HepG2 (cell line): ENCODE data around the gene PHF5A. TPM values are rescaled to one million over a fixed set of nuclear protein-coding genes. Genes with fewer than 3 reads are reported as not detected.

Experiments
- ATAC-seq: fragments of 200-7000 bp; cut with Tn5 transposase; 3 replicates; pipeline ENCODE4 v1.9.1; 2020; ENCODE audit warnings: mild to moderate bottlenecking, moderate library complexity
- BruUV-seq: library from RNA; stranded (reverse); fragments of 400-500 nt; replicated peaks from 2 replicates; lab custom pipeline; 2021; lab: Mats Ljungman, UMichigan
- CTCF ChIA-PET: fragments of 300-600 bp; formaldehyde crosslinking; extraction: SDS; loops from one replicate; lab custom pipeline; 2021; ENCODE audit warnings: low total read pairs, inconsistent platforms, low intra/inter-chr PET ratio; lab: Yijun Ruan, JAX
- POLR2A ChIA-PET: fragments of 350-600 bp; sonication (Branson Sonifier 250); formaldehyde crosslinking; loops from one replicate; lab custom pipeline; 2020; ENCODE audit warnings: antibody characterized with exemption, inconsistent platforms; lab: Yijun Ruan, JAX
- DNase-seq: peaks from one replicate; pipeline ENCODE4 v3.0.0-alpha.2; 2015; ENCODE audit warnings: low spot score
- FAIRE-seq: peaks from 3 replicates; lab custom pipeline; 2011; peaks lifted over from hg19 to GRCh38; lab: Jason Lieb, UNC
- H2AFZ ChIP-seq: one replicate; pipeline ENCODE4 v1.6.1; 2011; ENCODE audit warnings: low read length, inconsistent platforms
- H3K27ac ChIP-seq: fragments of 300-600 bp; 3 replicates; pipeline ENCODE4 v1.8.0; 2011; ENCODE audit warnings: mixed run types, mild to moderate bottlenecking, mixed read lengths, low read length, inconsistent platforms; ENCODE audit not compliant: insufficient read depth; ENCODE audit errors: extremely low read length
- H3K27me3 ChIP-seq, 2 experiments: fragments of 200-600 bp in 1 of 2; 2 replicates in 1 of 2; 3 replicates in 1 of 2; pipeline versions ENCODE4 v1.6.0 to v1.8.0; 2011; ENCODE audit warnings: low read length in 2 of 2, mild to moderate bottlenecking in 2 of 2, moderate library complexity in 2 of 2, inconsistent platforms in 1 of 2; ENCODE audit not compliant: insufficient read depth in 2 of 2, control insufficient read depth in 1 of 2
- H3K36me3 ChIP-seq, 2 experiments: fragments of 200-600 bp in 1 of 2; replicated peaks in 1 of 2; 2 replicates in 1 of 2; 3 replicates in 1 of 2; pipeline versions ENCODE4 v1.5.1 to v1.8.0; 2011; ENCODE audit warnings: low read length in 2 of 2, inconsistent platforms in 1 of 2; ENCODE audit not compliant: insufficient read depth in 2 of 2, control insufficient read depth in 1 of 2
- H3K4me1 ChIP-seq: 2 replicates; pipeline ENCODE4 v1.5.1; 2012; ENCODE audit warnings: low read length, inconsistent platforms; ENCODE audit not compliant: insufficient read depth
- H3K4me2 ChIP-seq: 2 replicates; pipeline ENCODE4 v1.6.0; 2011; ENCODE audit warnings: low read depth, low read length, inconsistent platforms
- H3K4me3 ChIP-seq, 3 experiments: fragments of 200-600 bp in 1 of 3; sonication (generic), shearing (Covaris generic) in 1 of 3; replicated peaks in 1 of 3; 2 replicates each; pipeline ENCODE4 v1.5.1; 2011 to 2016; ENCODE audit warnings: low read length in 3 of 3, inconsistent platforms in 2 of 3, low read depth in 2 of 3, mild to moderate bottlenecking in 2 of 3, control low read depth in 1 of 3, mixed read lengths in 1 of 3; ENCODE audit not compliant: insufficient read depth in 1 of 3
- H3K79me2 ChIP-seq: one replicate; pipeline ENCODE4 v1.6.1; 2011; ENCODE audit warnings: low read length, inconsistent platforms; ENCODE audit not compliant: insufficient read depth
- H3K9ac ChIP-seq: 2 replicates; pipeline ENCODE4 v1.6.0; 2011; ENCODE audit warnings: mild to moderate bottlenecking, low read depth, low read length, inconsistent platforms; ENCODE audit not compliant: insufficient read depth
- H3K9me3 ChIP-seq: 2 replicates; pipeline ENCODE4 v1.5.1; 2012; ENCODE audit warnings: mild to moderate bottlenecking, low read length
- H4K20me1 ChIP-seq: 2 replicates; pipeline ENCODE4 v1.6.0; 2011; ENCODE audit warnings: inconsistent platforms, mild to moderate bottlenecking, low read length, moderate library complexity; ENCODE audit not compliant: insufficient read depth
- EED ChIP-seq: sonication (generic); formaldehyde crosslinking; IDR thresholded peaks from 2 replicates; pipeline ENCODE4 v1.5.0; 2020; ENCODE audit warnings: mild to moderate bottlenecking, missing genetic modification reagents
- HNRNPH1 ChIP-seq: fragments of 200-400 bp; formaldehyde crosslinking; optimal IDR thresholded peaks from 2 replicates; pipeline ENCODE3; 2017; ENCODE audit warnings: mild to moderate bottlenecking, low read depth, low read length
- MEIS1 ChIP-seq: sonication (generic); formaldehyde crosslinking; IDR thresholded peaks from 2 replicates; pipeline ENCODE4 v1.9.0; 2021; ENCODE audit warnings: mild to moderate bottlenecking, missing genetic modification reagents, moderate library complexity, borderline replicate concordance
- NBN ChIP-seq: fragments of 450-650 bp; conservative IDR thresholded peaks from 2 replicates; pipeline ENCODE4 v1.6.1; 2017
- ZC3H13 ChIP-seq: sonication (generic); formaldehyde crosslinking; IDR thresholded peaks from 2 replicates; pipeline ENCODE4 v1.8.1; 2023; ENCODE audit warnings: mild to moderate bottlenecking, missing genetic modification reagents, moderate library complexity
- ZKSCAN5 ChIP-seq: sonication (generic); formaldehyde crosslinking; IDR thresholded peaks from 2 replicates; pipeline ENCODE4 v1.5.1; 2020; ENCODE audit warnings: mild to moderate bottlenecking, missing genetic modification reagents
- ZNF720 ChIP-seq: sonication (generic); formaldehyde crosslinking; IDR thresholded peaks from 2 replicates; pipeline ENCODE4 v1.4.0; 2020; ENCODE audit warnings: missing genetic modification reagents
- ZNF75D ChIP-seq: sonication (generic); formaldehyde crosslinking; IDR thresholded peaks from 2 replicates; pipeline ENCODE4 v1.8.1; 2023; ENCODE audit warnings: missing genetic modification reagents, mild to moderate bottlenecking, borderline replicate concordance
- WGBS: methylation state at CpG from one replicate; pipeline ENCODE4 v1.1.6; 2017; ENCODE audit warnings: low lambda C conversion rate; 5-methylcytosine and 5-hydroxymethylcytosine counted together
- in situ Hi-C: cut with HindIII; loops from 2 replicates; pipeline ENCODE4 v1.10.0; 2017; ENCODE audit warnings: low pct_unique_long_range_greater_than_20kb; ENCODE audit not compliant: extremely low pct_ligation_motif_present
- intact Hi-C: fragments of 100-400 bp; cut with micrococcal nuclease; formaldehyde crosslinking; loops from one replicate; pipeline ENCODE4 v1.10.0; 2022; ENCODE audit not compliant: unreplicated experiment
- polyA plus RNA-seq, 8 experiments: library from polyadenylated mRNA; depleted of rRNA in 3 of 8; stranded (reverse) in 7 of 8; unstranded in 1 of 8; fragments of >200 nt; fragmentation: Illumina TruSeq in 4 of 8; extraction: Trizol in 4 of 8; gene quantifications; 2 replicates each; pipeline versions ENCODE4 v1.2.1 to v1.2.3, GENCODE V29; 2011 to 2016; ENCODE audit warnings: low read depth in 4 of 8, missing spikeins in 1 of 8, mixed read lengths in 1 of 8; ENCODE audit not compliant: insufficient read depth in 1 of 8
- total RNA-seq, 5 experiments: library from RNA; depleted of rRNA; stranded (reverse); fragments of >200 nt; fragmentation: Illumina TruSeq; extraction: Trizol; gene quantifications; 2 replicates each; pipeline ENCODE4 v1.2.3, GENCODE V29; 2016; ENCODE audit warnings: low read depth in 1 of 5
- TF ChIP-seq, protein P1 (sequence below): IDR thresholded peaks from 2 replicates; pipeline ENCODE4 v1.6.1; 2016
- TF ChIP-seq, protein P2 (sequence below): sonication (generic); formaldehyde crosslinking; IDR thresholded peaks from 2 replicates; pipeline ENCODE4 v1.8.1; 2022; ENCODE audit warnings: low read depth, mild to moderate bottlenecking, missing genetic modification reagents

PHF5A gene
- total and polyA plus RNA-seq, 2 of the 13 experiments (the other 11 are each of a cell fraction or from before 2014, with no cell fraction given), result 56.6 to 105 TPM

DNA sequence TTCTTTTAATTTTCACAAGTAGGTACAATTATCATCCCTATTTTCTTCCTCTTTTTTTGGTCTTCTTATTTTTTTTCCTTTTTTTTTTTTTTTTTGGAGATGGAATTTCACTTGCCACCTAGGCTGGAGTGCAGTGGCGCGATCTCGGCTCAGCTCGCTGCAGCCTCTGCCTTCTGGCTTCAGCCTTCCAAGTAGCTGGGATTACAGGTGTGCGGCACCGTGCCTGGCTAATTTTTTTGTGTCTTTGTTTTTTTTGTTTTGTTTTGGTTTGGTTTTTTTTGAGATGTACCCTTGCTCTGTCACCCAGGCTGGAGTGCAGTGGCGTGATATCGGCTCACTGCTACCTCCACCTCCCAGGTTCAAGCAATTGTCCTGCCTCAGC is 38.5 kb downstream of the PHF5A start:
- no peak for TF ChIP-seq HNRNPH1
- TF ChIP-seq, protein P1, sequence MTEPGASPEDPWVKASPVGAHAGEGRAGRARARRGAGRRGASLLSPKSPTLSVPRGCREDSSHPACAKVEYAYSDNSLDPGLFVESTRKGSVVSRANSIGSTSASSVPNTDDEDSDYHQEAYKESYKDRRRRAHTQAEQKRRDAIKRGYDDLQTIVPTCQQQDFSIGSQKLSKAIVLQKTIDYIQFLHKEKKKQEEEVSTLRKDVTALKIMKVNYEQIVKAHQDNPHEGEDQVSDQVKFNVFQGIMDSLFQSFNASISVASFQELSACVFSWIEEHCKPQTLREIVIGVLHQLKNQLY (CRISPR knock-in tag), result no peak
- TF ChIP-seq, protein P2, sequence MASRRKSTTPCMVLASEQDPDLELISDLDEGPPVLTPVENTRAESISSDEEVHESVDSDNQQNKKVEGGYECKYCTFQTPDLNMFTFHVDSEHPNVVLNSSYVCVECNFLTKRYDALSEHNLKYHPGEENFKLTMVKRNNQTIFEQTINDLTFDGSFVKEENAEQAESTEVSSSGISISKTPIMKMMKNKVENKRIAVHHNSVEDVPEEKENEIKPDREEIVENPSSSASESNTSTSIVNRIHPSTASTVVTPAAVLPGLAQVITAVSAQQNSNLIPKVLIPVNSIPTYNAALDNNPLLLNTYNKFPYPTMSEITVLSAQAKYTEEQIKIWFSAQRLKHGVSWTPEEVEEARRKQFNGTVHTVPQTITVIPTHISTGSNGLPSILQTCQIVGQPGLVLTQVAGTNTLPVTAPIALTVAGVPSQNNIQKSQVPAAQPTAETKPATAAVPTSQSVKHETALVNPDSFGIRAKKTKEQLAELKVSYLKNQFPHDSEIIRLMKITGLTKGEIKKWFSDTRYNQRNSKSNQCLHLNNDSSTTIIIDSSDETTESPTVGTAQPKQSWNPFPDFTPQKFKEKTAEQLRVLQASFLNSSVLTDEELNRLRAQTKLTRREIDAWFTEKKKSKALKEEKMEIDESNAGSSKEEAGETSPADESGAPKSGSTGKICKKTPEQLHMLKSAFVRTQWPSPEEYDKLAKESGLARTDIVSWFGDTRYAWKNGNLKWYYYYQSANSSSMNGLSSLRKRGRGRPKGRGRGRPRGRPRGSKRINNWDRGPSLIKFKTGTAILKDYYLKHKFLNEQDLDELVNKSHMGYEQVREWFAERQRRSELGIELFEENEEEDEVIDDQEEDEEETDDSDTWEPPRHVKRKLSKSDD (CRISPR knock-in tag), result no peak
- no peak for TF ChIP-seq ZC3H13 (CRISPR knock-in tag)
- no peak for TF ChIP-seq ZNF75D
- TF ChIP-seq ZKSCAN5 (CRISPR knock-in tag), result no peak
- no peak for TF ChIP-seq MEIS1 (CRISPR knock-in tag)
- TF ChIP-seq EED (CRISPR knock-in tag), result no peak
- no peak for TF ChIP-seq ZNF720
- no peak for TF ChIP-seq NBN
- ChIA-PET POLR2A (no interaction called here), CTCF (no interaction called here)
- no TSS peak for BruUV-seq
- ATAC-seq (no peak), FAIRE-seq (no peak), DNase-seq (no peak)
- no peaks in the 10 kb centered on the region for H3K9me3 ChIP-seq
- no peak overlapping the region for H3K4me3 ChIP-seq
- H3K4me2 ChIP-seq, result no peak overlapping the region
- intact Hi-C loops (no loop called here), in situ Hi-C loops (no loop called here)
- peaks cover 16% of the 10 kb centered on the region; the same call in 1 of the 2 replicates for H3K4me1 ChIP-seq
- peaks cover 4% of the 10 kb centered on the region in 2 experiments; a peak in 4 of 5 replicates for H3K36me3 ChIP-seq
- H2AFZ ChIP-seq, result no peak overlapping the region
- H3K27ac ChIP-seq, result no peak overlapping the region
- H3K9ac ChIP-seq, result no peak overlapping the region
- no peaks in the 10 kb centered on the region for H3K27me3 ChIP-seq
- 0 out of 2 replicates have a peak, but pooled peaks cover 4% of the 10 kb centered on the region for H4K20me1 ChIP-seq
- 99% methylated on average over 8 of the region's 8 CpGs for WGBS
- H3K79me2 ChIP-seq, result no peaks in the 10 kb centered on the region
